GM12865 (cell line): ENCODE measurements around the gene C14orf119.

Source experiments
- DNase-seq: peaks from one replicate; pipeline ENCODE4 v3.0.0; 2010; ENCODE audit warnings: low read depth
- H3K4me3 ChIP-seq: 2 replicates; pipeline ENCODE4 v1.5.1; 2011; ENCODE audit warnings: mild to moderate bottlenecking, low read depth, low read length, control low read depth
- CTCF ChIP-seq: IDR thresholded peaks from 2 replicates; pipeline ENCODE4 v1.5.1; 2011; ENCODE audit warnings: low read length, control low read depth, low read depth, inconsistent platforms; ENCODE audit not compliant: insufficient read depth; ENCODE audit errors: missing control alignments

The C14orf119 gene

DNA sequence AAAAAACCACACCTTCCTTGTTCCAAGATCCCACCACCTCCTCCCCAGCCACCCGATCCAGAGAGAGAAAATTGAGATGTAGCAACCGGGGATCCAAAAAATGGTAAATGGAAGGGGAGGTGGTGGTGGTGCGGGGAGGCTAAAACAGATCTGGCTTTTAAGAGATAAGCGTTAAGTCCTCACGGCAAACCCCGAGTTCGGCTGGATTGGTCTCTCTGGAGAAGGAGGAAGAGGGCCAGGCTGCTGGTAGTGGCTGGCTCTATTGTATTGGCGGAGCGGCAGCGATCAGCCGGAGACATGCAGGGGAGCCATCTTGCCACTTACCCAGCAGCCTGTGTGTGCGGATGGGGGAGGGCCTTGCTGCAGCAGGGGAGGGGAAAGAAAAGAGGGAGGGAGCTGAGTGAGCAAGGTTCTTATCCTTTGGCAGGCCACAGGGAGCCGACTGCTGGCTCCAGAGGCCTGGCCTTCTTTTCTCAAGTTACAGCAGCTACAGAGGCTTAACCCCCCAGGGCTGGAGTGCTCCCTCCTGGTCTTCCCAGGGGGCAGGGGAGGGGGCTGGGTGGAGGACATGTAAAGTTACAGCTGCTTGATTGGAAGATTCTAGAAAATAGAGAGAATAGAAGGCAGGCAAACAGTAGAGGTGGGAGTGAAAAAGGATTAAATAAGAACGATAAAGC is 23.9 kb upstream of the C14orf119 start:
- TF ChIP-seq CTCF, result no peak
- DNase-seq, result peak; percentile 89
- H3K4me3 ChIP-seq, result peak overlapping the region; percentile 87

GRCh38 chr14:23071921-23072539 is 23.3 kb upstream of the C14orf119 start:
- no peak for DNase-seq
- no peak for TF ChIP-seq CTCF
- H3K4me3 ChIP-seq, result peak overlapping the region; percentile 87

DNA sequence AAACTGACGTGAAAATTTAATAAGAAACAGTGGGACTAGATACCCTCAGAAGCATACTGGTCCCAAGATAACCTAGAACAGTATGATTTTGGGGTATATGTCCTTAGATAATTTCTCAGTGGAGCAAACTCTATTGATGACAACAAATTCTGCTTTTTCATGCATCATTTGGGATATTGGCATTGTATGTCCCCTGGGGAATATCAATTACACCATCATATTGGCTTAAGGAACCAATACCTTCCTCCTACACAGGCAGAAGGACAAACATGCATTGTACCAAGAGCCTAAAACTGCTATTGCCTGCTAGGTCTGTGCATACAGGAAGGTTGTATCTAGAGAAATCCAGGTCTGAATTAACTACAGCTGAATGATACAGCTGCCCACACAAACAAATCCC is 20.4 kb upstream of the C14orf119 start:
- DNase-seq, result no peak
- TF ChIP-seq CTCF, result no peak
- no peak overlapping the region for H3K4me3 ChIP-seq

DNA sequence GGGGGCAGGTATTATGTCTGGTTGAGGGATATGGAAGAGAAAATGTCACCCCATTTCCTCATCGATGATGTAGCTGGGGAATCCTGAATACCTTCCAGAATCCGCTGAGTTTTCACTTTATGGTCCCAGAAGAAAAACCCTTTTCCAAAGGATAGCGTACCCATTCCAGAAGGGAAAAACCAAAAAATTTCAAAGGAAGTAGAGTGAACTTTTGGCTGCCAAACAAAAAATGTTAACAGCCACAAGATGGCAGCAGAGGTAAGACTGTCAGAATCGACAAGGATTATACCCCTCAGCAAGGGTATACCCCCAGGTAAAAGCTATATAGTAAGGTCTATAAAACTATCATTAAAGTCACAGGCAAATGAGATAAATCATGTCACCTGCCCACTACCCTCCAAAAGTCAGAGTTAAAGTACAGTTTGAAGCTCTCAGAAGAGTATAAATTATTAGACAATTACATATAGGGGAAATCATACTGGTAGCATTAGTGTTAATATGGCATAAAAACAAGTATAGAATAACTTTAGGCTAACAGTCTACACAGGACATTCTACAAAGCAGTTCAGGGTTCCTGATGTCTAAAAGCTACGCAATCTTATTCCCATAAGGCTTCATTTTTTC is 18.4 kb upstream of the C14orf119 start:
- no peak for DNase-seq
- H3K4me3 ChIP-seq, result no peak overlapping the region
- peak; percentile 51 for TF ChIP-seq CTCF

- no peak overlapping the region for H3K4me3 ChIP-seq
- no peak for TF ChIP-seq CTCF
- DNase-seq, result no peak
These were observed 17.3 kb upstream of the C14orf119 start for GRCh38 chr14:23077962-23078361.

GRCh38 chr14:23078692-23079116 is 16.6 kb upstream of the C14orf119 start:
- no peak for DNase-seq
- TF ChIP-seq CTCF, result no peak
- H3K4me3 ChIP-seq, result no peak overlapping the region
